ENCODE data around the gene HSD11B1L. TPM values are rescaled to one million over a fixed set of nuclear protein-coding genes. Genes with fewer than 3 reads are reported as not detected.

HSD11B1L gene
- total RNA-seq, 2 experiments from 2014 or later, result 2.4 to 2.9 TPM

DNA sequence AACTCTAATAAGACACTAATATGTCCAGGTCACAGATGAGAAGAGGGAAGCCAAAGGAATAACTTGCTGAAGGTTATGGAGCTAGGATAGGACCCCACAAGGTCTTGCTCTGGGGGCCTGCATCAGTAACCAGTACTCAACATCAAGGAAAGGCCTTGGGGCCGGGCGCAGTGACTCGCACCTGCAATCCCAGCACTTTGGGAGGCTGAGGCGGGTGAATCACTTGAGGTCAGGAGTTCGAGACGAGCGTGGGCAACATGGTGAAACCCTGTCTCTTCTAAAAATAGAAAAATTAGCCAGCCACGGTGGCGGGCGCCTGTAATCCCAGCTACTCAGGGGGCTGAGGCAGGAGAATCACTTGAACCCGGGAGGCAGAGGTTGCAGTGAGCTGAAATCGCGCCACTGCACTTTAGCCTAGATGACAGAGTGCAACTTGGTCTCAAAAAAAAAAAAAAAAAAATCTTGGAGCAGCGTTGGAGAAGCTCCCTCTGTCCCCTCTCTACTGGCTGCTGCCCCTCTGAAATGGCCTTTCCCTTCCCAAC is 37.3 kb downstream of the HSD11B1L start:
- no peak overlapping the region for H3K4me3 ChIP-seq (ENCODE audit: low read length)

DNA sequence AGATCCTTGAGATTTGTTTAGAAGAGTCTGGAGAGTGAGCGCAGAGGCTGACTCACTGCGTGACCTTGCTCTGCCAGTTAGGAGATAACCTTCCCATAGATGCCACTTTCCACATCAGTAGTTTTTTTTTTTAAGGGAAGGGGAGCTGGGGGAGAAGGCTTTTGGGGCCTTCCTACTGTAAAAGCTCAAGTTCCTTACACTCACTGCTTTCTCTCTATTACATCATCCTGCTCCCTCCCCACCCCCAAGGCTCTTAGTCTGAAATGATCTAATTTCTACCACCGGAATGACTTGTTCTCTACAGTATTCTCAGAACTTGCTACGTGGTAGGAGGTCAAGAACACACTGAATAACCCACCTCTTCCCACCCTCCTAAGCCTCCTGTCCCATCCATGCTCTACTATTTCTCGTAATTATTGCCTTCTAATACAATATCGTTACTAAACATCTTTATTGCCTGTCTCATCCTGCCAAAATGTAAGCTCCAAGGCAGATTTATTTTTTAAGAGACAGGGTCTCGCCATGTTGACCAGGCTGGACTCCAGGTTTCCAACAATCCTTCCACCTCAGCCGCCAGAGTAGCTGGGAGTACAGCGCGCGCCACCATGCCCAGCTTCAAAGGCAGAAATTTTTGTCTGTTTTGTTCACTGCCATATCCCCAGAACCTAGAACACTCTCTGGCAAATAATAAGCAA is 37.9 kb downstream of the HSD11B1L start:
- TF ChIP-seq, protein P1, sequence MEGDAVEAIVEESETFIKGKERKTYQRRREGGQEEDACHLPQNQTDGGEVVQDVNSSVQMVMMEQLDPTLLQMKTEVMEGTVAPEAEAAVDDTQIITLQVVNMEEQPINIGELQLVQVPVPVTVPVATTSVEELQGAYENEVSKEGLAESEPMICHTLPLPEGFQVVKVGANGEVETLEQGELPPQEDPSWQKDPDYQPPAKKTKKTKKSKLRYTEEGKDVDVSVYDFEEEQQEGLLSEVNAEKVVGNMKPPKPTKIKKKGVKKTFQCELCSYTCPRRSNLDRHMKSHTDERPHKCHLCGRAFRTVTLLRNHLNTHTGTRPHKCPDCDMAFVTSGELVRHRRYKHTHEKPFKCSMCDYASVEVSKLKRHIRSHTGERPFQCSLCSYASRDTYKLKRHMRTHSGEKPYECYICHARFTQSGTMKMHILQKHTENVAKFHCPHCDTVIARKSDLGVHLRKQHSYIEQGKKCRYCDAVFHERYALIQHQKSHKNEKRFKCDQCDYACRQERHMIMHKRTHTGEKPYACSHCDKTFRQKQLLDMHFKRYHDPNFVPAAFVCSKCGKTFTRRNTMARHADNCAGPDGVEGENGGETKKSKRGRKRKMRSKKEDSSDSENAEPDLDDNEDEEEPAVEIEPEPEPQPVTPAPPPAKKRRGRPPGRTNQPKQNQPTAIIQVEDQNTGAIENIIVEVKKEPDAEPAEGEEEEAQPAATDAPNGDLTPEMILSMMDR (IDR thresholded peaks at IDR 0.05), result no peak
- Histone ChIP-seq H3K27ac (ENCODE audit: low read depth in 1 of 2, low read length in 2 of 2) (peak overlapping the region; percentile 82 to 88), H3K4me1 (ENCODE audit: insufficient read depth, low read length) (peaks cover 34% of the 10 kb centered on the region), H3K9me3 (ENCODE audit: control insufficient read depth in 1 of 2, insufficient read depth in 1 of 2, low read length in 2 of 2) (no peaks in the 10 kb centered on the region), H3K36me3 (ENCODE audit: insufficient read depth, low read length) (peaks cover 19% of the 10 kb centered on the region), H3K27me3 (ENCODE audit: control insufficient read depth in 1 of 2, insufficient read depth in 2 of 2, low read length in 2 of 2) (no peaks in the 10 kb centered on the region), H3K4me3 (ENCODE audit: low read length) (peak overlapping the region; percentile 69)
- peaks cover 26% of the 10 kb centered on the region for H3K4me1 Mint-ChIP-seq (ENCODE audit: low read depth)
- POLR2A ChIA-PET, result interaction anchor here (1.0 to 2.2 kb wide), 4 partner anchors 27 to 32 kb away, joined by 4 to 29 read pairs (median 14); partner anchors contain the start of gene RPL36
- ATAC-seq (ENCODE audit: poor library complexity), result no peak
- peaks cover 27% of the 10 kb centered on the region for H3K36me3 Mint-ChIP-seq (ENCODE audit: low read depth)
- peak in 2 of 14 experiments; percentile 36 to 51 for DNase-seq
- H3K27ac Mint-ChIP-seq, result peak overlapping the region; percentile 96
- CTCF ChIA-PET, result interaction anchor here (1.3 to 3.4 kb wide), 3 partner anchors 29 to 85 kb away, joined by 6 to 13 read pairs (median 6); partner anchors contain the start of genes NRTN and RPL36
- peak overlapping the region; percentile 94 for H3K4me3 Mint-ChIP-seq
- H3K9me3 Mint-ChIP-seq, result no peaks in the 10 kb centered on the region
- H3K27me3 Mint-ChIP-seq, result no peaks in the 10 kb centered on the region
- intact Hi-C loops (cut with DNase I, micrococcal nuclease), result no loop called here

More for the DNA sequence above, 37.3 kb downstream of the HSD11B1L start:
- Histone ChIP-seq H3K27me3 (ENCODE audit: control insufficient read depth in 1 of 2, insufficient read depth in 2 of 2, low read length in 2 of 2) (no peaks in the 10 kb centered on the region), H3K4me1 (ENCODE audit: insufficient read depth, low read length) (peaks cover 34% of the 10 kb centered on the region), H3K9me3 (ENCODE audit: control insufficient read depth in 1 of 2, insufficient read depth in 1 of 2, low read length in 2 of 2) (no peaks in the 10 kb centered on the region), H3K36me3 (ENCODE audit: insufficient read depth, low read length) (peaks cover 25% of the 10 kb centered on the region), H3K27ac (ENCODE audit: low read depth in 1 of 2, low read length in 2 of 2) (no peak overlapping the region)
- ChIA-PET CTCF (interaction anchor here (1.3 kb wide), 1 partner anchor 28 kb away, joined by 6 read pairs; the partner anchor contains the start of gene RPL36), POLR2A (interaction anchor here (1.0 to 2.2 kb wide), 3 partner anchors 26 to 28 kb away, joined by 4 to 25 read pairs (median 4); partner anchors contain the start of gene RPL36)
- Mint-ChIP-seq H3K4me3 (peak overlapping the region; percentile 94), H3K36me3 (ENCODE audit: low read depth) (peaks cover 33% of the 10 kb centered on the region), H3K4me1 (ENCODE audit: low read depth) (peaks cover 26% of the 10 kb centered on the region), H3K27ac (peak overlapping the region; percentile 96), H3K9me3 (no peaks in the 10 kb centered on the region), H3K27me3 (no peaks in the 10 kb centered on the region)
- no peak for ATAC-seq (ENCODE audit: poor library complexity)
- TF ChIP-seq, protein P1 (IDR thresholded peaks at IDR 0.05), result no peak
- DNase-seq, result no peak
- intact Hi-C loops (cut with DNase I, micrococcal nuclease), result no loop called here

- H3K27me3 Mint-ChIP-seq, result no peaks in the 10 kb centered on the region
- H3K4me3 Mint-ChIP-seq, result peak overlapping the region; percentile 94
- no peaks in the 10 kb centered on the region for H3K9me3 Mint-ChIP-seq
- Histone ChIP-seq H3K27me3 (ENCODE audit: control insufficient read depth in 1 of 2, insufficient read depth in 2 of 2, low read length in 2 of 2) (no peaks in the 10 kb centered on the region), H3K9me3 (ENCODE audit: control insufficient read depth in 1 of 2, insufficient read depth in 1 of 2, low read length in 2 of 2) (no peaks in the 10 kb centered on the region), H3K4me1 (ENCODE audit: insufficient read depth, low read length) (peaks cover 34% of the 10 kb centered on the region), H3K36me3 (ENCODE audit: insufficient read depth, low read length) (peaks cover 14% of the 10 kb centered on the region), H3K4me3 (ENCODE audit: low read length) (peak overlapping the region; percentile 69), H3K27ac (ENCODE audit: low read depth in 1 of 2, low read length in 2 of 2) (peak overlapping the region; percentile 82 to 88)
- H3K36me3 Mint-ChIP-seq (ENCODE audit: low read depth), result peaks cover 21% of the 10 kb centered on the region
- peak overlapping the region; percentile 96 for H3K27ac Mint-ChIP-seq
- TF ChIP-seq, protein P1 (IDR thresholded peaks at IDR 0.05), result no peak
- no peak for ATAC-seq (ENCODE audit: poor library complexity)
- H3K4me1 Mint-ChIP-seq (ENCODE audit: low read depth), result peaks cover 26% of the 10 kb centered on the region
- ChIA-PET POLR2A (interaction anchor here (0.9 to 2.2 kb wide), 22 partner anchors 20 to 1957 kb away, joined by 3 to 37 read pairs (median 5); partner anchors contain the start of genes CHAF1A, CLPP, DPP9 and DUS3L), CTCF (interaction anchor here (1.3 to 3.4 kb wide), 6 partner anchors 29 to 928 kb away, joined by 6 to 20 read pairs (median 6); partner anchors contain the start of genes FEM1A, NRTN, RPL36 and SAFB)
- intact Hi-C loops (cut with DNase I, micrococcal nuclease), result no loop called here
- DNase-seq, result peak in 6 of 14 experiments; percentile 8 to 68 (median 16)
Observed at GRCh38 chr19:5719274-5719960, 38.6 kb downstream of the HSD11B1L start.

Data from CD4-positive, alpha-beta T cell (primary cell).